Hypothalamus (tissue), 51 donors: Measurements from ENCODE around the gene ZNF148.
A peak's percentile ranks its signal among the peaks of the same experiment; 100 is the strongest.

Source experiments
- DNase-seq, 51 donors: peaks; one replicate each; lab custom pipeline; 2025; lab: John Stamatoyannopoulos, UW

ZNF148 gene

GRCh38 chr3:125292015-125292414 lies 83.1 kb downstream of the ZNF148 start:
- DNase-seq, result no peak

GRCh38 chr3:125289429-125289981 lies 85.6 kb downstream of the ZNF148 start:
- DNase-seq, result no peak

GRCh38 chr3:125287248-125287647 lies 87.9 kb downstream of the ZNF148 start:
- DNase-seq, result no peak

- no peak for DNase-seq
Measured at GRCh38 chr3:125281381-125281780, 93.7 kb downstream of the ZNF148 start.

GRCh38 chr3:125280668-125281361 lies 94.3 kb downstream of the ZNF148 start:
- peak in 31 of 51 donors; percentile 2 to 82 (median 33) for DNase-seq

GRCh38 chr3:125278155-125278554 lies 97.0 kb downstream of the ZNF148 start:
- DNase-seq, result no peak

- no peak for DNase-seq
Measured at GRCh38 chr3:125271127-125271526, 104.0 kb downstream of the ZNF148 start.

GRCh38 chr3:125267460-125267859 lies 107.7 kb downstream of the ZNF148 start:
- DNase-seq, result no peak

GRCh38 chr3:125266971-125267370 lies 108.2 kb downstream of the ZNF148 start:
- no peak for DNase-seq

- no peak for DNase-seq
Measured at GRCh38 chr3:125262161-125262560, 113.0 kb downstream of the ZNF148 start.

- no peak for DNase-seq
Measured at GRCh38 chr3:125261031-125261430, 114.1 kb downstream of the ZNF148 start.

GRCh38 chr3:125260158-125260557 lies 115.0 kb downstream of the ZNF148 start:
- DNase-seq, result no peak

GRCh38 chr3:125257536-125257935 lies 117.6 kb downstream of the ZNF148 start:
- DNase-seq, result no peak

- DNase-seq, result no peak
Measured at GRCh38 chr3:125256675-125257074, 118.5 kb downstream of the ZNF148 start.

GRCh38 chr3:125250973-125251372 lies 124.2 kb downstream of the ZNF148 start:
- DNase-seq, result no peak

- DNase-seq, result no peak
Measured at GRCh38 chr3:125246237-125246636, 128.9 kb downstream of the ZNF148 start.

GRCh38 chr3:125245521-125245920 lies 129.6 kb downstream of the ZNF148 start:
- DNase-seq, result no peak

GRCh38 chr3:125240496-125240895 lies 134.6 kb downstream of the ZNF148 start:
- no peak for DNase-seq

GRCh38 chr3:125239266-125239665 lies 135.9 kb downstream of the ZNF148 start:
- no peak for DNase-seq

GRCh38 chr3:125238759-125239158 lies 136.4 kb downstream of the ZNF148 start:
- DNase-seq, result no peak

GRCh38 chr3:125236331-125236903 lies 138.7 kb downstream of the ZNF148 start:
- DNase-seq, result no peak

- DNase-seq, result no peak
Measured at GRCh38 chr3:125234831-125235230, 140.3 kb downstream of the ZNF148 start.
